Stomach (tissue), 4 donors: ENCODE results near the gene CHST11.

Experiments
- CTCF ChIP-seq, 7 experiments: fragments of 450-650 bp in 4 of 7; fragments of 200-600 bp in 3 of 7; sonication (generic) in 3 of 7; IDR thresholded peaks; one replicate each; pipeline ENCODE4 v1.5.1; 2016 to 2019; ENCODE audit warnings: antibody characterized with exemption in 7 of 7, control low read depth in 2 of 7, mild to moderate bottlenecking in 1 of 7
- EP300 ChIP-seq: sonication (generic); formaldehyde crosslinking; IDR thresholded peaks from one replicate; pipeline ENCODE4 v1.6.1; 2017; ENCODE audit warnings: antibody characterized with exemption
- POLR2A ChIP-seq, 4 donors: fragments of 450-650 bp; IDR thresholded peaks; one replicate each; pipeline ENCODE4 v1.6.1; 2016; ENCODE audit warnings: antibody characterized with exemption in 4 of 4, control low read depth in 2 of 4, mild to moderate bottlenecking in 1 of 4, moderate library complexity in 1 of 4
- POLR2AphosphoS5 ChIP-seq, 3 donors: sonication (generic); formaldehyde crosslinking; IDR thresholded peaks; one replicate each; pipeline ENCODE4 v1.6.1; 2016; ENCODE audit warnings: antibody characterized with exemption in 3 of 3

GRCh38 chr12:104588047-104588920 is 131.5 kb downstream of the CHST11 start:
- TF ChIP-seq CTCF (IDR thresholded peaks at IDR 0.05) (no peak), POLR2A (IDR thresholded peaks at IDR 0.05) (no peak), EP300 (no peak), POLR2AphosphoS5 (IDR thresholded peaks at IDR 0.05) (no peak)
